DND-41 (cell line): ENCODE results near the gene CACNA2D1.

Experiments used
- EZH2 ChIP-seq: IDR thresholded peaks from 3 replicates; pipeline ENCODE4 v1.6.1; 2012; ENCODE audit warnings: borderline replicate concordance, low read depth, mild to moderate bottlenecking, moderate library complexity, low read length, inconsistent platforms; ENCODE audit not compliant: severe bottlenecking
- TF ChIP-seq, protein P1 (sequence below): IDR thresholded peaks from 2 replicates; pipeline ENCODE4 v1.5.1; 2012; ENCODE audit warnings: borderline replicate concordance, low read length, moderate library complexity, mild to moderate bottlenecking; ENCODE audit not compliant: poor library complexity, severe bottlenecking; ENCODE audit errors: extremely low read depth

DNA sequence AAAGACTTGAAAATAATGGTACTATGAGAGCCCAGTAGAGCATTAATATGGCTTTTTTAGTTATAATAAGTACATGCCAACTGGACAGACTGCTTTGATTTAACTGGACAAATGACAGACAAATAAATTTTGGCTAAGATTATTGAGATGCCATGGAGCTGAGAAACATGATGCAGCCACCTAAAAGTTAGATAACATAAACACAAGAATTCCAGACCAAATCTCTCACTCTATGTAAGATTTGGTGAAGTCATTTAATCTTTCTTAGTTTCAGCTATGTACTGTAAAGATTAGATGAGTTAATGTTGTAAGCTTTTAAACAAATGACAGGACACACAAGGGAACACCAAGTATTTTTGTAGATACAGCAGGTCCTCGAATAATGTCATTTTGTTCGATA lies 118.2 kb downstream of the CACNA2D1 start:
- no peak for TF ChIP-seq EZH2
- TF ChIP-seq, protein P1, sequence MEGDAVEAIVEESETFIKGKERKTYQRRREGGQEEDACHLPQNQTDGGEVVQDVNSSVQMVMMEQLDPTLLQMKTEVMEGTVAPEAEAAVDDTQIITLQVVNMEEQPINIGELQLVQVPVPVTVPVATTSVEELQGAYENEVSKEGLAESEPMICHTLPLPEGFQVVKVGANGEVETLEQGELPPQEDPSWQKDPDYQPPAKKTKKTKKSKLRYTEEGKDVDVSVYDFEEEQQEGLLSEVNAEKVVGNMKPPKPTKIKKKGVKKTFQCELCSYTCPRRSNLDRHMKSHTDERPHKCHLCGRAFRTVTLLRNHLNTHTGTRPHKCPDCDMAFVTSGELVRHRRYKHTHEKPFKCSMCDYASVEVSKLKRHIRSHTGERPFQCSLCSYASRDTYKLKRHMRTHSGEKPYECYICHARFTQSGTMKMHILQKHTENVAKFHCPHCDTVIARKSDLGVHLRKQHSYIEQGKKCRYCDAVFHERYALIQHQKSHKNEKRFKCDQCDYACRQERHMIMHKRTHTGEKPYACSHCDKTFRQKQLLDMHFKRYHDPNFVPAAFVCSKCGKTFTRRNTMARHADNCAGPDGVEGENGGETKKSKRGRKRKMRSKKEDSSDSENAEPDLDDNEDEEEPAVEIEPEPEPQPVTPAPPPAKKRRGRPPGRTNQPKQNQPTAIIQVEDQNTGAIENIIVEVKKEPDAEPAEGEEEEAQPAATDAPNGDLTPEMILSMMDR, result no peak
